Dermis blood vessel endothelial cell (primary cell): ENCODE data around the gene FAM83F. TPM values are rescaled to one million over a fixed set of nuclear protein-coding genes. Genes with fewer than 3 reads are reported as not detected.
A peak's percentile ranks its signal among the peaks of the same experiment; 100 is the strongest.

Experiments
- DNase-seq: peaks from one replicate; pipeline ENCODE4 v3.0.0; 2010
- total RNA-seq: library from RNA; depleted of rRNA; stranded (reverse); fragments of >200 nt; gene quantifications from 2 replicates; pipeline ENCODE4 v1.2.3, GENCODE V29; 2014

FAM83F gene
- total RNA-seq, 1 donor from 2014 or later, result under 0.01 TPM

DNA sequence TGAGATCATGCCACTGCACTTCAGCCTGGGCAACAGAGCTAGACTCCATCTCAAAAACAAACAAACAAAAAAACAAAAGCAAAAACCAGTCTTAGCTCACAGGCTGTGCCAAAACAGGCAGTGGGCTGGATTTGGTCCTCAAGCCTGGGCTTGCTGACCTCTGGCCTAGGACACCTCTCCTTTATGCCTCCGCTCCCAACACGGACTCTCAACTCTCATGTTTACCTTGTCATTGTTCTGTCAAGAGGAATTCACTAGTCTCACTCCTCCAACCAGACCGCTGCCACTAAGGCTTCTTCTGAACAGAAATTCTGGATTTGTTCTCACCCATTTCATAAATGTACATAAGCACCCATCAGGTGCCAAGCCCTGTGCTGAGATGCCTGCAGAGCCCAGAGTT lies 42.6 kb downstream of the FAM83F start:
- DNase-seq, result no peak

GRCh38 chr22:40039482-40040115 lies 44.8 kb downstream of the FAM83F start:
- no peak for DNase-seq

GRCh38 chr22:40040927-40041326 lies 46.2 kb downstream of the FAM83F start:
- DNase-seq, result peak; percentile 93

- no peak for DNase-seq
These were observed 46.8 kb downstream of the FAM83F start for GRCh38 chr22:40041366-40042137.

DNA sequence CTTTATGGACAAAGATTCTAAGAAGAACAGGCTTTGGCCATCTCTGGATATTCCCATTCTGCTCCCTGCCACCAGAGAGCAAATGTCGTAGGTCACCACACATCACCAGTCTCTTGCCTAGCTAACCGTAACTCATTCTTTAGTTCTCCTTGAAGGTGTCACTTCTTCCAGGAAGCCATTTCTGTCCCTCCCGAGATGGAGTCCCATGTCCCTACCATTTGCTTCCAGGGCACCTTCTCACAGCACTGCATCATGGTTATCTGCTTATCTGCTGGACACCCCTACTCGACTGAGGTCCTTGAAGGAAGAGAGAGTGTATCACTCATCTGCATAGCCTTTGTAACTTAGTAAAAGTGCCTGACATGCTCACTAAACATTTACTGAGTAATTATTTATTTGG lies 47.6 kb downstream of the FAM83F start:
- no peak for DNase-seq

GRCh38 chr22:40043081-40043480 lies 48.3 kb downstream of the FAM83F start:
- DNase-seq, result peak; percentile 78

GRCh38 chr22:40043793-40044101 lies 49.0 kb downstream of the FAM83F start:
- no peak for DNase-seq

DNA sequence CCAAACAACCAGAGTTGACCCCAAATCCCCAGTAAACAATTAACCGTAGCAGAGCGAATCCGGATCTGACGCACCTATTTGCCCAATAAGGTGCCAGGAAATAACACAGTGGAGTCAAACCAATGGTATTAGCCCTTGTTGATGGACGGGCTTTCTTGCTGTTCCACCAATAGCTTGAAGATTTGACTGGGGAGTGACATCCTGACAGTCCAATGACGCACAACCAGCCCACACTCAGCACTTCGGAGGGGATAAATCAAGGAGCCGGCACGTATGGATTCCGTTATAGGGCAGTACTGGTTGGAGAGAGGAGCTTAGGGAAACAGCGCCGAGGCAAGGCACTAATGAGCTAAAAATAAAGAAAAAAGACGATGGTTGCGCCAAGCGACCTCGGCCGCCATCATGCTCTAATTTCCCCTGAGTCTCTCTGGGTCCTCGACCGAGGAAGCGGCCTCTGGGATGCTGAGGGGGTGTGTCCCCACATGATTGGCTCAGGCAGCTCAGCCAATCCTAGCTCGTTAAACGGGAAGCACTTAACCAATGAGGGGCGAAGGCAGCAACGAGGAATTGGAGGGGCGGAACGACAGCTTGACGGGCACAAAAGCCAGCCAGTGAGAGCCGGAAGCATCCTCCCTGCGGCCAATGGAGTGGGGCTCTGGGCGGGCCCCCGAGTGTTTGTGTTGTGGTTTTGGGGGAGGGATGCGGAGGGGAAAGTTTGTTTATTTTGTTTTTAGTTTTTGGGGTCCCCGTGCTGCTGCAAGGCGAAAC lies 49.5 kb downstream of the FAM83F start:
- peak; percentile 100 for DNase-seq

DNA sequence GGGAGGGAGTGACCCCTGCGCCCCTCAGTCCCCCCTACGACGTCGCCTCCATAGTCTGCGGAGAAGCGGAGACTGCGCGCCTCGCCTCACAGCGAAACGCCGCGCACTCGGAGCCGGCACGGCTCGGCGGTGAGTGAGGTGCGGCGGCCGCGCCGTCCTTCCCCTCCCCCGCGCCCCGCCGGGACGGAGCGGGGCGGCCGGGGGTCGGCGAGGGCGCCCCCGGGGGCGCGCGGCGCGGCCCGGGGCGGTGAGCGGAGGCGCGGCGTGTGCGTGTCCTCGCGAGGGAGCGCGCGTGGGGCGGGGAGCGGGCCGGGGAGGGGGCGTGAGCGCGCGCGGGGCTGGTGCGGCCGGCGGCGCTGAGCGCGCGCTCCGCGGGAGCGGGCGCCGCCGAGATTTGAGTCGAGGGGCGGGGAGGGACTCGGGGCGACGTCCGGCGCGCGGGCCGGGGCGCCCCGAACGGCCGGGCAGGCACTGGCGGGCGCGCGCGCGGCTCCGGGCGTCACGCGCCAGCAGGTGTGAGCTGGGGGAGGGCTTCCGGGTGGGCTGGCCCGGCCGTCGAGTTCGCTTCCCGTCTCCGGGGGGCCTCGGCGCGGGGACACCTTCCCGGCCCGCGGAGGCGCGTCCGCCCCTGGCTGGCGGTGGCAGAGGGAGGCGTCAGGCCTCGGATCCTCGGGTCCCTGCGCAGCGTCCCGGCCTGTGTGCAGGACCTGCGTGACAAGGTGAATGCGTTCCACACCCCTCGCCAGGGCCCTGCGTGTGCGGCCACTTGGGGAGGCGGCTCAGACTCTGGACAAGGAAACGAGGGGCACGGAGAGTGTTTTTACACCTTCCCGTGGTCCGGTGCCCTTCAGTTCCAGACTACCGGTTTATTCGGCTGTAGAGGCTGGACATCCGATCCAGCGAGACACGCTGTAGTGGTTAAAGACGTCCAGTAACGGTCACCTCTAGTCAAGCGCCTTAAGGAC lies 50.4 kb downstream of the FAM83F start:
- DNase-seq, result peak; percentile 57

DNA sequence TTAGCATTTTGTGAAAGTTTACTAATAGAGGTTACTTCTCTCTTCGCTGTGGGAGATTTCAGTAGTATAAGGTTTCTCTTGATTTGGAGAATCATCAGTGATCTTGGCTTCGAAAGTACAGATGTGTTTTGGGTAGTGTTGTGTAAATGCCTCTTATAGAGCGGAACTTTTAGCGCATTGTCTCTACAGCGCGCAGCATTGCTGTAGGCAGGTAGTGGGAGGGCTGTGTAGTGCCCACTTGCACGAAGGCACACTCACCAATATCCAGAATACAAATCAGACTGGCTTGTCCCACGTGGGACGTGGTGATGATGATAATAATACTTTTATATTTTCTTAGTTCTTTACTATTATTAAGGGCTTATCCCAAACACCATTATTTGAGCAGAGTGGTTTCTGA lies 51.4 kb downstream of the FAM83F start:
- DNase-seq, result no peak

GRCh38 chr22:40050258-40050657 lies 55.5 kb downstream of the FAM83F start:
- no peak for DNase-seq

DNA sequence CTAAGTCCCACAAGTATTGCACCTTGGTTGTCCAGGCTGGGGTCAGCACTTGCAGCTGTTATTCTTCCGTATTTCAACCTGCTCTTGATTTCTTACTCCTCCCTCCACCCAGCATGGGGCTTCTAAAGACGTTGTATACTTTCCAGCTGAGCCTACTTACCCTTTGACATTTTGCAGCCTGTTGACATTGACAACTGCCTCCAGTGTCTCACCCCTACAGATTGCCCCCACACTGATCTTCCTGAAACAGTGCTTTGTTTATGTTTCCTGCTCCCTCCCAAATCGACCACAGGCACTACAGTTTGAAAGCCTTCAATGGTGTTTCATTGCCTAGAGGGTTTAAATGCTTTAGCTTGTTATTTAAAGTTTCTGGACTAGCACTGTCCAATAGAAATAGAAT lies 56.6 kb downstream of the FAM83F start:
- no peak for DNase-seq

DNA sequence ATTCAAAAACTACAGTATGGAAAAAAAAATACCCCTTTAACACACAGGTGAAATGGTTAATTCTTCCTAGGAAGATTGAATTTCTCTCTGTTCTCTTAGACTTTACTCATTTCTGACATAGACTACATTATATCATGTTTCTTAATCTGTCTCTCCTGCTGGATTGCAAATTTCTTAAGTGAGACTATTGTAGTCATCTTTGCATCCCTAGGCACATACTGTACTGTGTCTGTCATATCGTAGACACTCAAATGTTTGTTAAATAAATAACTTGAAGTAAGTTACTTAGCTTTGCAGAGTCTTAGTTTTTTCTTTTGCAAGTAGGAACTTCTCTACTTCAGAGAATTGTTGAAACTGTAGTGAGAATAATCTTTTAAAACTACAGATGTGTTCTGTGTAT lies 58.7 kb downstream of the FAM83F start:
- DNase-seq, result no peak

GRCh38 chr22:40054486-40054885 lies 59.7 kb downstream of the FAM83F start:
- no peak for DNase-seq

DNA sequence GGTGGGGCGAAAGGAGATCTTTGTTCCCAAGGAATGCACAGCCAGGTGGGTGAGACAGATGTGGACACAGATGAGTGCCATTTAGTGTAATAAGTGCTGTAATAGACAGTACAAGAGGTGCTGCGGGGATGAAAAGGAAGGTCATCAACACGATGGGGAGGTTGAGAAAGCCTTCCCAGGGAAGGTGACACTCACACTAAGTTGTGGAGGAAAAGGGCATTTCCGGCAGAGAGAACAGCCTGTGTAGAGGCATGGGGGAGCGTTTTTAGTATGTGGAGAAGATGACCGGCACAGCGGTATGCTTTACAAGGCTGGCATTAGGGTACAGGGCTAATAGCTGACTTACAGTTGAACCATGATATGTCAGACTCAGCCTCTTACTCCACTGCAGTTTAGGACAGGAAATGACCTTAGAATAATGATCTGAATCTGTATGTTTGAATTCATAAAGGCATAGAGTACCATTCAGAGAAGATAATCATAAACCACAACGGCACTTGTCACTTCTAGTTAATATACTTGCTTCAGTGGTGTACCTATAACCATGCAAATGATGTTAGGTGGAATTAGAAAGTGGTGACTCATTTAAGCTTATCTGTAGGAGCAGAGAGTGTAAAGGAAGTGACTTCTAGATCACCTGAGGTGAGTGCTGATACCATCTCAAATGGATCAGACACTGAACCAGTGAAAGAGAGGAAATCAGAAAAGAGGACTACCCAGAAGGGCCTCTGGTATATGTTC lies 60.6 kb downstream of the FAM83F start:
- DNase-seq, result peak; percentile 51

DNA sequence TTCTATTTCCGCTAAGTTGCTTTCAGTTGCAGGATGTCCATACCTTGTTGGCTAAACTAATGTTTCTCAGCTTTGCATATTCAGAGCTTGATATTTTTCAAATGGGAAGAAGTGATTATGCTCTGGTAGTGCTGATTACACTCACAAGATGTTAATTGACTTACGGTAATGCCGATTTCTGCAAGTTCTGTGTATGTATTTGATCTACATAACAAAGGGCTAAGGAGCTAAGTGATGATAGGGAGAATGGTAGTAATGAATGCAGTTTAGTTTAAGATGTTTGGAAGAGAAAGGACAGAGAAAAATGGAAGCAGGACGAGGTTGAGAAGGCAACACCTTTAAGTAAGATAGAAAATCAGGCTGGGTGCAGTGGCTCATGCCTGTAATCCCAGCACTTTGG lies 61.4 kb downstream of the FAM83F start:
- DNase-seq, result no peak

- no peak for DNase-seq
These were observed 61.8 kb downstream of the FAM83F start for GRCh38 chr22:40056559-40056958.

DNA sequence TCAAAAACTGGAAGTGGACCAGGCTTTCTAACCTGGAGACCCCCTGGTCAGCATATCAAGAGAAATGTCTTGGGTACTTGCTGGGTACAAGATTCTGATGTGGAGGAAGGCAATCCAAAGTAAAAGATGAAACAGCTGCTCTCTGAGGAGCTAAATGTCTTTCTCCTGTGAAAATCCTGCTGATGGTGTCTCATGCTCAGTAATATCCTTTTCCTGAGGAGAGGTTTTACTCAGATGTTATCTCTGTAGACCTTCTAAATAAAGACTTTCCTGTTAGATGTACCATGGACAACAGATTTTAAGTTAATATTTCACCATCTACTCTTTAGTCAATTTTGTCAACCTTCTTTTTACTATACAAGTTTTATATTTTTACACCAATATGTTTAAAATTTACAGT lies 62.9 kb downstream of the FAM83F start:
- peak; percentile 58 for DNase-seq

DNA sequence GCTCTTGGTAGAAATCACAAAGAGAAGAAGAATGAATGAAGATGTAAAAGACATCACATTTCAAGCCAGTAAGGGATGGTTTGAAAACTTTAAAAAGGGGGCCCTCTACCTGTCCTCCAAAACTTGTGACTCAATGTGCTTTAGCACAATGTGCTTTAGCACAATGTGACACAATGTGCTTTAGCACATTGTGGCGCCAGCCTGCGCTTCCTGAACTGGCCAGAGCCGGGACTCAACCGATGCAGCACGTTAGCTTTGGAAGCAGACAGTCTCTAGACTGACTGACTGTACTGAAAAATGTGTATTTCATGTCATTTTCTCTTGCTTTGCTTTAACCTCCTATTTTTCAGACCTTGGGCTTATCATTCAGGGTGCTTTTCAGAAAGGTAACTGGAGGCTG lies 63.5 kb downstream of the FAM83F start:
- DNase-seq, result peak; percentile 64

DNA sequence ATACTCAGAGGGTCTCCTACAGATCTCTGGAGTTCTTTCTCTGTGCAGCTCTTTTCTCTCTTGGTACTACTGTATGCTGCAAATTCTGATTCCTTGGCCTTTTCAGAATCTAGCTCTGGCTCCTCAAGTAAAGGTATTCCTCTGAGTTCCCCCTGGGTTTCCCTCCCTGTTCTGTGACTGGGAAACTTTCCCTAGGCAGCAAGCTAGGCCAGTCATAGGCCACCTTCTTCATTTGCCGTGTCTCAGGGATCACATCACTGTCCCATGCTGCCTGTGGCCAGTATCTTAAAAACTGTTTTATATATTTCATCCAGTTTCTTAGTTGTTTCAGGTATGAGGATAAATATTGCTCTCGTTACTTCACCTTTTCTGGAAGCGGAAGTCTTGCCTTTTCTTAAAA lies 71.2 kb downstream of the FAM83F start:
- no peak for DNase-seq

DNA sequence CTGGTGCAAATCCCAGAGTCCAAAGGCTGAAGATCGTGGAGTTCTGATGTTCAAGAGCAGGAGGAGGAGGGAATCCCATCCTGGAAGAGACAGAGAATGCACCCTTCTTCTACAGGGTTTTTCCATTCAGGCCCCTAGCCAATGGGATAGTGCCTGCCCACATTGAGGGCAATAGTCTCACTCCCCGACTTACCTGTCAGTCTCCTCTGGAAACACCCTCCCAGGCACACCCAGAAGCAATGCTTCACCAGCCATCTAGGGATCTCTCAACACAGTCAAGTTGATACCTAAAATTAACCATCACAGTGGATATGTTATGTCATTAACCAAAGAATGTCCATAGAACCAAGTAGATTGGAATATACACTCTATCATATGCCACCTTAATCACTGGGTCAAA lies 72.9 kb downstream of the FAM83F start:
- no peak for DNase-seq

- DNase-seq, result no peak
These were observed 75.9 kb downstream of the FAM83F start for GRCh38 chr22:40070701-40071100.
